A673 (cell line): ENCODE measurements around the gene IGF1R.

Experiments
- CTCF ChIP-seq: fragments of 300-800, 200-600 bp; sonication (generic); conservative IDR thresholded peaks from 2 replicates; pipeline ENCODE4 v1.5.1; 2017; ENCODE audit warnings: low read depth, mild to moderate bottlenecking, antibody characterized with exemption, low read length, moderate library complexity, mixed read lengths
- EZH2 ChIP-seq: fragments of 200-600 bp; sonication (generic); IDR thresholded peaks from 2 replicates; pipeline ENCODE4 v1.6.1; 2017; ENCODE audit warnings: borderline replicate concordance, low read depth, mild to moderate bottlenecking, mixed read lengths, antibody characterized with exemption, low read length; ENCODE audit not compliant: poor library complexity, severe bottlenecking

GRCh38 chr15:98635848-98636247 lies 12.5 kb upstream of the IGF1R start:
- TF ChIP-seq CTCF (no peak), EZH2 (no peak)
